HEK293T (cell line): ENCODE results near the gene CLEC14A.

Source experiments
- BHLHE40 ChIP-seq: fragments of 450-650 bp; IDR thresholded peaks from 2 replicates; pipeline ENCODE4 v1.6.1; 2016; ENCODE audit warnings: mild to moderate bottlenecking, moderate library complexity, borderline replicate concordance
- FOXK2 ChIP-seq: fragments of 450-650 bp; IDR thresholded peaks from 2 replicates; pipeline ENCODE4 v1.6.1; 2016; ENCODE audit warnings: mild to moderate bottlenecking
- L3MBTL2 ChIP-seq: fragments of 450-650 bp; conservative IDR thresholded peaks from 2 replicates; pipeline ENCODE4 v1.6.1; 2016; ENCODE audit warnings: mild to moderate bottlenecking
- SP1 ChIP-seq: fragments of 450-650 bp; IDR thresholded peaks from 2 replicates; pipeline ENCODE4 v1.6.1; 2017
- SUZ12 ChIP-seq: fragments of 450-650 bp; IDR thresholded peaks from 2 replicates; pipeline ENCODE4 v1.6.1; 2016; ENCODE audit warnings: mild to moderate bottlenecking
- TARDBP ChIP-seq: fragments of 450-650 bp; IDR thresholded peaks from 2 replicates; pipeline ENCODE4 v1.6.1; 2016
- ZNF384 ChIP-seq: fragments of 450-650 bp; IDR thresholded peaks from 2 replicates; pipeline ENCODE4 v1.6.1; 2016
- TF ChIP-seq, protein P1 (sequence below): fragments of 450-650 bp; IDR thresholded peaks from 2 replicates; pipeline ENCODE4 v1.6.1; 2016

DNA sequence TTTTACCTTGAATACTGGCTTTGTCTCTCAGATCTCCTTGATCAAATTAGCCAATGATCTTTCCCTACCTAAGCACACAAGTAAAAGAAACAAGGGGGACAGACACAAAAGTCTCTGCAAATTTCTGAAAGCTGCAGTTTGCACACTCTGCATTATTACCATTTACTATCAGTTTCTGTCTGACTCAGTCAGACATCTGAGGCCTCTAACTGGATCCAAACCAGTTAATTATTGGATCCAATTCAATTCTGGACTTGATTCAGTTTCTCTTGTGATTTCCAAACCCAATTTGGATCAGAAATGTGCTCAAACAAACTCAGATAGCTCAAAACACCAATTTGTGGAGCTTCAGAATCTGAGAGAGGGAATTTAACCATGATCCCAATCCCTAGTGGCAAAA lies 31.6 kb downstream of the CLEC14A start:
- TF ChIP-seq SUZ12 (no peak), ZNF384 (no peak), FOXK2 (no peak), SP1 (no peak), BHLHE40 (no peak), L3MBTL2 (no peak), TARDBP (no peak)
- TF ChIP-seq, protein P1, sequence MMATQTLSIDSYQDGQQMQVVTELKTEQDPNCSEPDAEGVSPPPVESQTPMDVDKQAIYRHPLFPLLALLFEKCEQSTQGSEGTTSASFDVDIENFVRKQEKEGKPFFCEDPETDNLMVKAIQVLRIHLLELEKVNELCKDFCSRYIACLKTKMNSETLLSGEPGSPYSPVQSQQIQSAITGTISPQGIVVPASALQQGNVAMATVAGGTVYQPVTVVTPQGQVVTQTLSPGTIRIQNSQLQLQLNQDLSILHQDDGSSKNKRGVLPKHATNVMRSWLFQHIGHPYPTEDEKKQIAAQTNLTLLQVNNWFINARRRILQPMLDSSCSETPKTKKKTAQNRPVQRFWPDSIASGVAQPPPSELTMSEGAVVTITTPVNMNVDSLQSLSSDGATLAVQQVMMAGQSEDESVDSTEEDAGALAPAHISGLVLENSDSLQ, result no peak
